Activated naive CD4-positive, alpha-beta T cell (primary cell): ENCODE data around the gene ARHGEF28.

Experiments used
- DNase-seq, 4 experiments: peaks; one replicate each; lab custom pipeline; 2025; lab: John Stamatoyannopoulos, UW

The ARHGEF28 gene

DNA sequence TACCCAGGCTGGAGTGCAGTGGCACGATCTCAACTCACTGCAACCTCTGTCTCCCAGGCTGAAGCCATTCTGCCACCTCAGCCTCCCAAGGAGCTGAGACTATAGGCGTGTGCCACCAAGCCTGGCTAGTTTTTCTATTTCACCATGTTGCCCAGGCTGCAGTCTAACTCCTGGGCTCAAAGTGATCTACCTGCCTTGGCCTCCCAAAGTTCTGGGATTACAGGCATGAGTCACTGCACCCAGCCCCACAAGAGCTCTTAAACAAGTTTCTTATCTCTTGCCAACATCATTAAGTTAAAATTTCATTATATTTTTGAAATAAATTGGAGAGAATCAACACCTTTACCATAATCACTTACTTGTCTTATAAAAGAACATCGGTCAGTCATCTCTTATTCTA lies 280.3 kb downstream of the ARHGEF28 start:
- DNase-seq, result no peak

DNA sequence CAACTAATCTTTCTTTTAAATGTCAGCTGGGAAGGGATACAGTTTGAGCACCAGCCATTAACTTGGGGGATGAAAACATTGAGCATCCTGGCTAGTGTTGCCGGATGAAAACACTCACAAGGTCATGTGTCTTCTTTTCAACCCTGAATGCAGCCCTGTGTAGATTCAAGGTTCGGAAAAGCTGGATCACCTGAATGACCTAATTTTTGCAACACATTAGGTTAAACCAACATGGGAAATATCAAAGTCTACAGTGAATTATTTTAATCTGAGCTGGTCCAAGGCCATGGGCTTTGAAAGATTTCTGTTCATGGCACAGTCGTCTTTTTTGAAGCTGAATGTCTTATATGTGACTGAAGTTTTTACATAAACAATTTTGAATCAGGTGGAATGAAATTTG lies 281.2 kb downstream of the ARHGEF28 start:
- no peak for DNase-seq

DNA sequence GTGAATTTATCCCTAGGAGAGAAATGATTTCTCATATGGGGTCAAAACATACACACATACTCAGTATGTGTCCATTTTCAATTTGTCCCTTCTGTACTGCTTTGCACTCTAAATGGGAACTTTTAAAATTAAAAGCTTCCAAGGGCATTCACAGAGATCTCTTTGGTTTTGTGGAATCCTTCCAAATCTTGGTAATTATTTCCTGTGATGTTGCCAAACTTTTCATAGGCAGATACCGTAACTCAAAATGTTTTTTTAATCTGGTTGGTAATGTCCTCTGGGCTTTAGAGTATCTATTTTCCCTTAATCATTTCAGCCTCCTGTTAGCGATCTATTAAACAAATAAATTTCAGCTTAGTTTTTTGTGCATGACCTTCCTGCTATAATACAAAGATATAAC lies 282.4 kb downstream of the ARHGEF28 start:
- DNase-seq, result no peak

DNA sequence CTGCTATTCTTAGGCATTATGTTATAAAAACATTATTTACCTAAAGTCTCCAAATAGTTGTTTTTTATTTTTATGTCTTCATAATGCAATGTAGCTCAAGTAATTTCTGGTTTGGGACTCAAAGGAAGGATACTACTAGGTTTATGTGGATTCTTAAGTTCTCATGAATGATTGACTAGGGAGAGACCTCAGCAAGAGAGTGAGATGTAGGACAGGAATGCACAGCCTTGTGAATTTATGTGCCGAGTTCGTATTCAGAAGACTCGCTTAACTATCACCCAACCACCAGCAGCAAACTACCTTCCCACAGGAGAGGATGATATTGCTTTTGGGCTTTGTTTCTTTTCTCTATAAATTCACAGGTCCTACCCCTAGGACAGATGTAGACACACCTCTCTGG lies 282.9 kb downstream of the ARHGEF28 start:
- DNase-seq, result no peak

DNA sequence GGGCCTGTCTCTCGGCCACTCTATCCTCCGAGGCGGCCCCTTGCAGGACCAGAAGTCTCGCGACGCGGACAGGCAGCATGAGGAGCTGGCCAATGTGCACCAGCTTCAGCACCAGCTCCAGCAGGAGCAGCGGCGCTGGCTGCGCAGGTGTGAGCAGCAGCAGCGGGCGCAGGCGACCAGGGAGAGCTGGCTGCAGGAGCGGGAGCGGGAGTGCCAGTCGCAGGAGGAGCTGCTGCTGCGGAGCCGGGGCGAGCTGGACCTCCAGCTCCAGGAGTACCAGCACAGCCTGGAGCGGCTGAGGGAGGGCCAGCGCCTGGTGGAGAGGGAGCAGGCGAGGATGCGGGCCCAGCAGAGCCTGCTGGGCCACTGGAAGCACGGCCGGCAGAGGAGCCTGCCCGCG lies 283.5 kb downstream of the ARHGEF28 start:
- DNase-seq, result no peak

DNA sequence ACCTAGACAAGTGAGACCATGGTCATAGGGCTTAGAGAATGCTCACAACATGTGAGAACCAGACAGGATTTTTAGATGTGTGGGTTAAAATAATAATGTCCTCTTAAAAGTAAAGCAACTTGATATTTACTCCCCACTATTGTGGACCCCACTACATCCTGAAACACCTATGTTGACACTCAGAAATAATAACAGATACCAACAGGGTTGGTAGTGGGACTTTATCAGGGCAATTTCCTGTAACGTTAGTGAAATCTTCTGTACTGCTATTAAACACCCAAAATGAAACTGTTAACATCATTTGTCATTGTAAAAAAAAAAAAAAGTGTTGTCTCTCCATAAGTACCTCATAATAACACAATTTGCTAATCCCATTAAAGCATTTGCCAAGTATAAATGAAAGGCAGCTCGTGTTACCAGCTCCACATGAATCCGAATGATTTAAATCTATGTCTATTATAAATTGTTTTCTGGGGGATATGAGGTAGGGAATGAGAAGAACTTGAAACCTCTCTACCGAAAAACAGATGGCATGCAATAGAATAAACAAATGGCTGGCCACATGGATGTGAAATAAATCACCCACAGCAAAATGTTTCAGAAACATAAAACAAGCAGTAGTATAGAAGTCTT lies 285.9 kb downstream of the ARHGEF28 start:
- no peak for DNase-seq

DNA sequence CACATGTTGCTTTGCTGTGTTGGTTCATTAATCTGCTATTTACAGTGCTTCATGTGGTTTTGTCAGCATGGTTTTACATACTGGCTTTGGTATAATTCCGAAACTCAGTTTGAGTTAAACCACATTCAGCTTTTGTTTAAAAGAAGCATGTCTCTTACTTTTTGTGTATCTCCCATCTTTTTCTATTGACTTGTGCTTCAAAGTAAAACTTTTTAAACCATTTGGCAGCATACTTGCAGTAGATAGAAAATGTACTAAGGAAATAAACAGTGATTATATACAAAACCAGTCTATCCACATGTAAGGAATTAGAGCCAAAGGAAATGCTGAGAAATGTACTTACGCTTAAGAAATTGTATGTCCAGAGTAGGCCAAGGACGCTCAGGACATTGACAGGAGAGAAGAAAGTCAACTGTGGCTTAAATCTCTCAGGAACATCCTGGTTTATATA lies 286.9 kb downstream of the ARHGEF28 start:
- DNase-seq, result no peak

DNA sequence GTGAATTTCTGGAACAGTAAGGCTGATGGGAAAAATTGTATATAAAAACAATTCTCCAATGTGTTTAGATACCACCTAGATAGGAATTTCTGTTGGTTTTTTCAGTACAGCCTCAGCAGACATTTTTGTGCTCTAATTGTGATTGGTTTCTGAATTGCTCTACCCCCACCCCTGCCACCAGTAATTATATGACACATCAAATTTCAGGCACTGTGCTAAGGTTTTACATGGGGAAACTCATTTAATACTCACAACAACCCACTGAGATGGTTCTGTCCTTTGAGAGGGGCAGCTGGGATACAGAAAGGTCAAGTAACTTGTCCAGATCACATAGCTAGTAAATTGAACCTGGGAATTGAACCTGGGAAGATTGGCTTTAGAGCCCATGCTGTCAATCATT lies 288.0 kb downstream of the ARHGEF28 start:
- DNase-seq, result no peak

DNA sequence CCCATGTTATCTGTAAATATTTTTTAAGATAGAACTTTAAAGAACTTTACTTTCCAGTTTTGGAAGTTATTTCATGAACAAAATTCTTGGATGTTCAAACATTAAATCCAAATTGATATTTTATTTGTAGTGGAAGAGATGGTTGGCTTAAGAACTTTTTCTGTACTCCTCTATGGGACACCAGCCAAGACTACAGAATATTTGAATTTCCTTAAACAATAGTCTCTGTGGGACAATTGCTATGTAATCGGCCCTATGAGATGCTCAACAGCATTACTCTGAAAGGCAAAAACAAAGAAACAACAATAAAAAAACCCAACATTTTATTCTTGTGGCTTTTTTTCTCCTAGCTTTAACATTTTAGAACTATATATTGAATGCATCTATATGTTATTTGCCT lies 289.3 kb downstream of the ARHGEF28 start:
- no peak for DNase-seq

DNA sequence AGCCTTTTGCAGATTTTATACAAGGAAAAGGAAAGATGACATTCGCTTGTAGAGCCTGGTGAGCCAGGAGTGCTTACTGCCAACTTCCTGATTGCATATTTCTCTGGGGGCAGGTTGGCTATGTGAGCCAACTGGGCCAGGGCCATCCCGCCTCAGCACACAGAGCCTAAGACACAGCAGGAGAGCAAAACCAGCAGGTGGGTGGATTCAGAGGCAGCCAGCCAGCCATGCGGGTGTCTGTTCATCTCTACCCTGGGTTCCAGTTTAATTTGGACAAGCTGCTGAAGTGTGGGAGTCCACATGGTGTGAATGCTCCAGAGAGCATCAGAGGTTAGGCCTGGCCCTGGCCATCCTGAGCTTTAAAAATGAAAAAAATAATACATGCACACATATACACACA lies 291.4 kb downstream of the ARHGEF28 start:
- no peak for DNase-seq

DNA sequence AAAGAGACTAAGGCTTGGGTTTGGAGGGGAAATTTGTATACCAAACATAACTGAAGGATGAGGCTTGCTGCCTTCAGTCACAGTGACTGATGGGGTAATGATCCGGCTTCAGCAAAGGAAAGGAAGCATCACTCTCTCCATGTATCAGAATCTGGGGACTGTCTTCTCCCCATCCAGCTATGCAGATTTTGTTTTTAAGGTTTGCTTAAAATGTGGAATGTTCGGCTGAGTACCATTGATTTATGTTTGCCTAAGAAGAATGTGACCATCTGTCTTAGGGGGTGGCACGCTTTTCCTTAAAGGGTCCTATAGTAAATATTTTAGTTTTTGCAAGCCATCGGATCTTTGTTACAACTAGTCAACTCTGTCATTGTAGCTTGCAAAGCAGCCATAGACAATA lies 291.9 kb downstream of the ARHGEF28 start:
- no peak for DNase-seq

DNA sequence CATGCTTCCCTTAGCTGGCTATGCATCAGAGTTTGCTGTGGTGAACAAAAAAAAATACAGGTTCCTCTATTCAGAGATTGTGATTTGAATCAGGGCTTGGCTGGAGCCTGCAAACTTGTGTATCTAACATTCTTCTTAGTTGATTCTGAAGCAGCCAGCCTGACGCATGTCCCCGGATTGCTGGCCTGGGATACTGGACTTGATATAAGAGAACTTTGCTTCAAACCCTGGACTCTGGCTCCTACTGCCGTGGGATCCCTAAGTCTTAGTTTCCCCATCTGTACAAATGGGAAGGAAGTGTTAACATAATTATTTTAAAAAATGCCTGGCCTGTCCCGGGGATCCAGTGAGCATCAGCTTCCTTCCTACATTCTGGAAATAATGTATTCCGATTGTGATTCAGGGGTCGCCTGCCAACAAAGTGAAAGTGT lies 292.8 kb downstream of the ARHGEF28 start:
- no peak for DNase-seq

DNA sequence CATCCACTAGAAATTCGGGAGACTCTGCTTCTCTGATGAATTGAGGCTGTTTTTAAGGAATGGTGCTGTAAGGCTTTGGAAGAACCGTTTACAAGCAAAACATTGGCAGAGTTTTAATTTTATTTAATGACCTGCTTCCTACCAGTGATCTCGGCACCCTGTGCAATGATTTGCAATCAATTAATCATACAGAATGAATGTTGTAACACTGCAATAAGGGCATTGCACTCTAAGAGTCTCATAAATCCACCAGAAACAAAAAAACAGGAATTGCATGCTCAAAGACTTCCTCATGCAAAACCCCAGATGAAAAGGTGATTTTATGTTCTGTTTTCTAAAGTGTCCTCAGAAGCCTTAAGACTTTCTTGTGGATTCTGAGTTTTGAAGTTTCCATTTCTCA lies 295.7 kb downstream of the ARHGEF28 start:
- DNase-seq, result no peak

DNA sequence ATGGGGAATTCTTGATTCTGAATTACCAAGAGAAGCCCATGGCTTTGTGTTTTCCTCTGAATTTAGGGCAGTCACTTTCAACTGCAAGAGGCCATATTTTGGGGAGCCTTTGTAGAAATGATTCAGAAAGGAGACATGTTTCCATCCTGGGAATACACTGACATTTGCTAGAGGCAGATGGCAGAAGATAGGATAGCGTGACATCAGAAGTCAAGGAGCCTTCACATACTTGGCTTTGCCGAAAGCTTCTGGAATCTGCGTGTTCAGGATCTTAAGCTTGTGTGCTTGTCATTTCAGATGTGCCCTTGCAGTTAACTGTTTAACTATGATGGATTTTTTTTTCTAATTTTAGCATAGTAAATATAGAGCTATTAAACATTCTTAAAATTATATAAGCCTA lies 296.2 kb downstream of the ARHGEF28 start:
- DNase-seq, result no peak

DNA sequence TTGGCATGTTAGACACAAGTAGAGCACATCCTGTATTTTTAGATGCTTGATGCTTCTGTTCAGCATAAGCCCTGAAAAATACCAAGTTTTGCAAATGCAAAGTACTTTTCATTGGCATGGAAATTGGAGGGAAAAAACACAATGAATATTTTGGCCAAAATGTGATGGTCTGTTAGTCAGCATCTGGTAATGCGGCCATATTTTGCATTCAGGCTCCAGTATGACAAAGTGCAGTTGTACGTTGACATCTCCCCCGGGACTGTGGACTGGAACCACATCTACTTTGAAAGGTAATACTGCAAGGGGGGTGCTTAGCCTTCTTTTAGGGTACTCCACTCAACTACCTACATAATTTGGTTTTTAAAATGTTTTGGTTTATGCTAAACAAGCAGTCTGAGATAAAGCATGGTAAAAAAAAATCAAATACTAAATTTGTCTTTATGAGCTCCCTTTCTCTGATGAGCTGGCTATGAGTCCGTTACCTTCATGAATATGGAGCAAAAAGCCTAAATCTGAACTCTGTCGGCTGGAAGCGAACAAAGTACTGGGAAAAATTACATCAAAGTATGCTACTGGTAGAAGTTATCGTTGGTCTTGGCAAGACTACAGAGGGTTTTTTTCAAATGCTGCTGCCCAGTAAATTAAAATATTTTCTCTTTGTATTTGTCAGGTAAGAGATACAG lies 297.0 kb downstream of the ARHGEF28 start:
- no peak for DNase-seq

DNA sequence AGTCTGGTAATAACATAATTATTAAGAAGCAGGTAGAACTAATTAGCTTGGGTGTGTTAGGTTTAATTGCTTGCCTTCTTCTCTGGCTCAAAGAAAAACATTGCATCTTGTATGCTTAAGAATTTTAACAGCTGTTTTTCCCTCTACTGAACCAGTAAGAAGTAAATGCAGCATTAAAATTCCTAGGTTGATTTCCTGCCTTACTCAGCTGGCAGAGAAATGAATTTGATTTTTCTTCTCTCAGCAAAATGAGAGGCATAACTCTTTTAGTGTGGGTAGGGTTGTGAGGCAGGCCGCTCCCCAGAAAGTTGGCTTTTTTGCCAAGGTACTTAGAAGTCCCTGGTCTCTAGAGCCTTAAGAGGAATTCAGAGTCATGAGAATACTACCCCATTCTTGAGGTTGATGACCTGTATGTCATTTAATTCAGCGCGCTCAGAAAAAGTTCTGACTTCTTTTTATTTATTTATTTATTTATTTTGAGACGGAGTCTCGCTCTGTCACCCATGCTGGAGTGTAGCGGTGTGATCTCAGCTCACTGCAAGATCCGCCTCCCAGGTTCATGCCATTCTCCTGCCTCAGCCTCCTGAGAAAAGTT lies 302.6 kb downstream of the ARHGEF28 start:
- no peak for DNase-seq

DNA sequence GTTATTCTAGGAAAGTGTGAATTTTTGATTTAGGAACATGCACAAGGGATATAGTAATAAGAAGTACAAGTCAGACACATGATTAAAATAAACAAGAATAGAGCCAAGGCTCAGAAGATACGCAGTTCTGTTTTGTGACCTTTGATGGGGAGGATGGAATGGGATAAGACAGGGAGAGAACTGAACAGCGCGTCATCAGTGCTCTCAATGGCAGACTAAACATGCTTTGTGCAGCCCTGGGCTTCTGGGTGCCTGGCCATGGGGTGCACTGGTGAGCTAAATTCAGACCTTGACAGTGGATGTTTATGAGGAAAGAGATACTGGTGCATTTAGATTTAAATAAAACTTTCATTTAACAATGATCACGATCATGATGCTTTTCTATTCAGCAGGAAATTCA lies 309.7 kb downstream of the ARHGEF28 start:
- DNase-seq, result no peak

DNA sequence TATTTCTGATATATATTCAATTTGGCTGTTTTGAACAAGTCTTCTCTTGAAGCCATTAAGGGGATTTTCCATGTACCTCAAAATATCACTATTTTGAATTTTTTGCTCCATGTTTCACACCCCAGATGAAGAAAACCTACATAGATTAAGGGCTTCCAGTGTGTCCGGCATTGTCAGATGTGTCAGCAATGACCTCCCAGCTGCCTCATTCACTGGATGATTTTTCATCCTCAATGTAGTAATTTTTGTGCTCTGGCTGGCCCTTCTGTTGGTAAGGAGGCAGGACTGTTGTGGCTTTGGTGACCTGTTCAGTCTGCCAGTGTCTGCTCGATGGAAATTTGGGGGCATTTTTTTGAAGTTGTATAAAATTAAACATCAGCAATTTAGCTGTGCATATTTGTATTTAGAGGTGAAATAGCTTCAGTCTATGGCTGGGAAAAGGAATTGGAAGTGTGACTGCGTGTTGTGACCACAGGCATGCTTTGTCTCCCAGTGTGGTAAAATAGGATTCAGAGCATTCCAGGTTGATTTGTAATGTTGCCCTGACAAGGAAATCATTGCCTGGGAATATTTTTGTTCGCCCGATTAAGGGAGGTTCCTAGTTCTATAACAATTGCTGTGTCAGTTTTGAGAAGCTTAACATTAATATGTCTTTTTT lies 312.4 kb downstream of the ARHGEF28 start:
- no peak for DNase-seq

DNA sequence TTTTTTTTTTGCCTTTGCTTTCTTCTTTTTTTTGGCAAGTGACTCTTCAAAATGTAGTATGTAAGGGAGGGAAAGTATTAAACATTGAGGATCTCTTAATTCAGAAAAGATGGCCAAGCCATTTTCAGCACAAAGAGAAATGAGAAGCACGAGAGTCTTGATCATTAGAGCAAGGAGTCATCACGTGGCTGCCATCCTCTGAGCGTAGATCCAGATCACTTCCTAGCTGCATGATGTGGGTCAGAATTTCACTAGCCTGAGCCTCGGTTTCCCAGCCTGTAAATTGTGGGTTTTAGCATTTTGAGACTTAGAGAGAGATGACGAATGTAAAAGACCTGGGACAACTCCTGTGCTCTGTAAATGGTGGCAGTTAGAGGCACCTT lies 312.9 kb downstream of the ARHGEF28 start:
- no peak for DNase-seq

DNA sequence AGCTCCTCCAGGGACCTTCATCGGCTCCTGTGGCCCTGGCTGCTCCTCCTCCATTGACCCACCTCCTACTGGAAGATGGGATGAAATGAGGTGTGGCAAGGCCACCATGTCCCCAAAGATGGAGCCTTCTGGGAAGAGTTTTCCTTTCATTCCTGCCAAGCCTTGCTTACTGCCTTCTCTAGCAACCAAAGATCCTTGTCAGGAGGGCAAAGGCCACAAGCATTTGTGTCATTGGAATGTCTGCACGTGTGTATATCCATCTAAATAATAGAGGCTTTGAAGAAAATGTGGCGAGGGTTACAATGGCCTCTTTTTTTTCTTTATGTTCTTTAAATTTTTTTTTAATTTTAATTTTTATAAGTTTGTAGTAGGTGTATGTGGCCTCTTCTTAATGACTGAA lies 313.6 kb downstream of the ARHGEF28 start:
- no peak for DNase-seq

DNA sequence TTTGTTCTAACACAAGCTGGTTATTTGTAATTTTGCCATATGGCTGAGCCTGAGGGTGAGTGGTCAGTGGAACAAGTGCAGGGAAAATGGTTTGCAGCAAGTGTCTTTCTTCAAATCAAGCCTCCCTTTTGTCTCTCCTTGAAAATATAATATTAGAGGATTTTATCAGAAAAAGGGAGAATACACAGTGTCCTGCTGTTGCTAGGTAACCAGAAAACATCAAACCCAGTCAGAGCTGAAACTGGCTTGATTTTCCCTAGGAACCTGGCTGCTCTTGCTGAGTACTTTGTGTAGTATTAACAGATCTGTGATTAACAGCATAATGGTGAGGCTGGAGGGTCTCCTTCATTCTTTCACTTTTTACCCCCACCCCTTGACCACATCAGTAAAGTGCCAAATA lies 314.0 kb downstream of the ARHGEF28 start:
- DNase-seq, result no peak

DNA sequence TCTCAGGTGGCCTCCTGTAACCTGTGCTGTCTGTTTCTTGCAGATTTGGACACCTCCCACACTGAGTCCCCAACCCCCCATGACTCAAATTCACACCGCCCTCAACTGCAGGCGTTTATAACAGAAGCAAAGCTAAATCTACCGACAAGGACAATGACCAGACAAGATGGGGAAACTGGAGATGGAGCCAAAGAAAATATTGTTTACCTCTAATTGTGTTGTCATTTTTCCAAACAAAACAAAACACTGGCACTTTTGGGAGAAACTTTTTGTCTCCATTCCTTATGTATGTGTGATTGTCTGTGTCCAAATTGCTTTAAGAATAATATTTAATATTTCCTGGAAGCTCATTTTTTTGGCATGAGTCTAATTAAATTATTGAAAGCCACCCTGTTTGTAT lies 314.8 kb downstream of the ARHGEF28 start:
- DNase-seq, result no peak

DNA sequence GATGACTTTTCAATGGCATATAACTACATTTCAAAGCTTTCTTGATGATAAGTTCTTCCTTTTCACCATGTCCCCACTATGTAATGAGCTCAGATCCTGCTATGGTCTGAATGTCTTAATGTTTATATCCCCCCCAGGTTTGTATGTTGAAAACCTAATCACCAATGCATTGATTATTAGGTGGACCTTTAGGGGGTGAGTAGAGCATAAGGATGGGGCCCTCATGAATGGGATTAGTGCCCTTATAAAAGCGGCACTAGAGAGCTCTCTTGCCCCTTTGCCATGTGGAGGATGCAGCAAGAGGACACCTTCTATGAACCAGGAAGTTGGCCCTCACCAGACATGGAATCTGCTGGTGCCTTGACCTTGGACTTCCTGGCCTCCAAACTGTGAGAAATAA lies 316.8 kb downstream of the ARHGEF28 start:
- no peak for DNase-seq
